OCI-LY7 (cell line): ENCODE data around the gene LIPC. TPM values are rescaled to one million over a fixed set of nuclear protein-coding genes. Genes with fewer than 3 reads are reported as not detected.

Experiments
- BruUV-seq: library from RNA; stranded (reverse); fragments of 400-500 nt; replicated peaks from 2 replicates; lab custom pipeline; 2021; lab: Mats Ljungman, UMichigan
- CTCF ChIA-PET: fragments of 300-600 bp; sonication (Branson Sonifier 250); formaldehyde crosslinking; loops from one replicate; lab custom pipeline; 2022; ENCODE audit warnings: antibody characterized with exemption; ENCODE audit not compliant: unreplicated experiment; lab: Charles Lee
- POLR2A ChIA-PET: fragments of 300-600 bp; sonication (Branson Sonifier 250); formaldehyde crosslinking; loops from one replicate; lab custom pipeline; 2022; ENCODE audit warnings: antibody characterized with exemption; lab: Charles Lee
- DNase-seq: peaks from one replicate; pipeline ENCODE4 v3.0.0-alpha.2; 2015; ENCODE audit warnings: low spot score
- H2AFZ ChIP-seq: fragments of 200-600 bp; sonication (generic), shearing (Covaris generic); 2 replicates; pipeline ENCODE4 v1.6.1; 2014; ENCODE audit warnings: mild to moderate bottlenecking, antibody characterized with exemption, low read length, moderate library complexity
- H3K27ac ChIP-seq: fragments of 200-600 bp; sonication (generic); 2 replicates; pipeline ENCODE4 v1.5.1; 2014; ENCODE audit warnings: mixed run types, low read depth, mild to moderate bottlenecking, moderate library complexity, low read length, inconsistent platforms; ENCODE audit not compliant: poor library complexity, severe bottlenecking
- H3K36me3 ChIP-seq: fragments of 200-600 bp; sonication (generic); 2 replicates; pipeline ENCODE4 v1.6.1; 2014; ENCODE audit warnings: mild to moderate bottlenecking, antibody characterized with exemption, low read length, moderate library complexity, mixed read lengths; ENCODE audit not compliant: insufficient read depth
- H3K4me1 ChIP-seq: fragments of 200-600 bp; sonication (generic); 2 replicates; pipeline ENCODE4 v1.5.1; 2014; ENCODE audit warnings: mild to moderate bottlenecking, low read length; ENCODE audit not compliant: insufficient read depth, poor library complexity, severe bottlenecking
- H3K4me2 ChIP-seq: fragments of 200-600 bp; sonication (generic); 2 replicates; pipeline ENCODE4 v1.6.1; 2014; ENCODE audit warnings: mild to moderate bottlenecking, low read length
- H3K4me3 ChIP-seq: fragments of 200-600 bp; sonication (generic); 2 replicates; pipeline ENCODE4 v1.5.1; 2014; ENCODE audit warnings: mild to moderate bottlenecking, low read depth, low read length; ENCODE audit not compliant: poor library complexity, severe bottlenecking
- H3K79me2 ChIP-seq: fragments of 200-600 bp; sonication (generic); 2 replicates; pipeline ENCODE4 v1.6.1; 2016; ENCODE audit warnings: low read depth, mild to moderate bottlenecking, low read length, moderate library complexity, mixed read lengths; ENCODE audit not compliant: insufficient read depth
- H3K9me2 ChIP-seq: fragments of 200-600 bp; sonication (generic); 2 replicates; pipeline ENCODE4 v1.6.1; 2016; ENCODE audit warnings: mild to moderate bottlenecking, low read length, mixed read lengths; ENCODE audit not compliant: insufficient read depth
- H3K9me3 ChIP-seq: fragments of 200-600 bp; sonication (generic); 2 replicates; pipeline ENCODE4 v1.6.1; 2014; ENCODE audit warnings: mild to moderate bottlenecking, mixed run types, low read length, mixed read lengths
- H4K20me1 ChIP-seq: fragments of 200-600 bp; sonication (generic); 2 replicates; pipeline ENCODE4 v1.6.1; 2014; ENCODE audit warnings: mild to moderate bottlenecking, antibody characterized with exemption, low read length, moderate library complexity, mixed read lengths; ENCODE audit not compliant: insufficient read depth
- CTCF ChIP-seq: fragments of 200-600 bp; sonication (generic); conservative IDR thresholded peaks from 2 replicates; pipeline ENCODE4 v1.5.1; 2014; ENCODE audit warnings: mild to moderate bottlenecking, antibody characterized with exemption, low read length, moderate library complexity, mixed read lengths
- EZH2phosphoT487 ChIP-seq: fragments of 200-600 bp; sonication (generic); IDR thresholded peaks from 2 replicates; pipeline ENCODE4 v1.6.1; 2018; ENCODE audit warnings: low read depth, borderline replicate concordance, mild to moderate bottlenecking, mixed run types, antibody characterized with exemption, low read length, moderate library complexity, mixed read lengths
- intact Hi-C: fragments of 100-400 bp; cut with micrococcal nuclease; formaldehyde crosslinking; loops from one replicate; pipeline ENCODE4 v1.10.0; 2022; ENCODE audit not compliant: unreplicated experiment
- total RNA-seq, 2 experiments: library from RNA; depleted of rRNA in 1 of 2; stranded (reverse); fragments of >200 nt in 1 of 2; shearing (Covaris generic) in 1 of 2; gene quantifications; 2 replicates each; pipeline ENCODE4 v1.2.3, GENCODE V29; 2014 to 2022

Gene LIPC
- total RNA-seq, 2 experiments from 2014 or later, result 0.50 TPM; not detected in 1

GRCh38 chr15:58425834-58426233 lies 6.0 kb upstream of the LIPC start:
- TF ChIP-seq CTCF (no peak), EZH2phosphoT487 (no peak)
- Histone ChIP-seq H3K4me3 (no peak overlapping the region), H3K4me2 (no peak overlapping the region), H2AFZ (no peak overlapping the region), H3K36me3 (no peaks in the 10 kb centered on the region), H3K79me2 (no peaks in the 10 kb centered on the region), H3K9me2 (no peaks in the 10 kb centered on the region), H3K27ac (no peak overlapping the region), H3K9me3 (no peaks in the 10 kb centered on the region), H4K20me1 (no peaks in the 10 kb centered on the region), H3K4me1 (no peaks in the 10 kb centered on the region)
- CTCF ChIA-PET, result no interaction called here
- DNase-seq, result no peak
- intact Hi-C loops, result no loop called here
- BruUV-seq, result no TSS peak
- POLR2A ChIA-PET, result interaction anchor here (0.7 kb wide), 1 partner anchor 9 kb away, joined by 6 read pairs; no protein-coding TSS in a partner anchor

GRCh38 chr15:58426501-58426900 lies 5.3 kb upstream of the LIPC start:
- no peak overlapping the region for H3K4me3 ChIP-seq
- no TSS peak for BruUV-seq
- ChIA-PET CTCF (no interaction called here), POLR2A (no interaction called here)
- TF ChIP-seq EZH2phosphoT487 (no peak), CTCF (no peak)
- no peak for DNase-seq
- H3K27ac ChIP-seq, result no peak overlapping the region
- H2AFZ ChIP-seq, result no peak overlapping the region
- no peaks in the 10 kb centered on the region for H3K79me2 ChIP-seq
- intact Hi-C loops, result no loop called here
- H3K9me2 ChIP-seq, result no peaks in the 10 kb centered on the region
- no peaks in the 10 kb centered on the region for H3K36me3 ChIP-seq
- no peaks in the 10 kb centered on the region for H4K20me1 ChIP-seq
- H3K4me1 ChIP-seq, result no peaks in the 10 kb centered on the region
- no peak overlapping the region for H3K4me2 ChIP-seq
- no peaks in the 10 kb centered on the region for H3K9me3 ChIP-seq

- no TSS peak for BruUV-seq
- H3K9me3 ChIP-seq, result no peaks in the 10 kb centered on the region
- H4K20me1 ChIP-seq, result no peaks in the 10 kb centered on the region
- H3K4me2 ChIP-seq, result no peak overlapping the region
- no peak overlapping the region for H3K27ac ChIP-seq
- no peak for DNase-seq
- no peaks in the 10 kb centered on the region for H3K4me1 ChIP-seq
- ChIA-PET CTCF (no interaction called here), POLR2A (interaction anchor here (0.7 kb wide), 1 partner anchor 56 kb away, joined by 3 read pairs; no protein-coding TSS in a partner anchor)
- H3K4me3 ChIP-seq, result no peak overlapping the region
- H2AFZ ChIP-seq, result no peak overlapping the region
- H3K9me2 ChIP-seq, result no peaks in the 10 kb centered on the region
- TF ChIP-seq EZH2phosphoT487 (no peak), CTCF (no peak)
- H3K36me3 ChIP-seq, result no peaks in the 10 kb centered on the region
- no peaks in the 10 kb centered on the region for H3K79me2 ChIP-seq
- intact Hi-C loops, result no loop called here
These were observed 3.8 kb upstream of the LIPC start for GRCh38 chr15:58427987-58428386.
